GM18505 (cell line): ENCODE measurements around the gene TRAF5.

Experiments
- ATAC-seq: cut with Tn5 transposase; IDR thresholded peaks from one replicate; pipeline ENCODE4 v1.9.1; 2021; ENCODE audit not compliant: unreplicated experiment
- POLR2A ChIP-seq: IDR thresholded peaks from 4 replicates; pipeline ENCODE4 v1.6.1; 2011; ENCODE audit warnings: borderline replicate concordance; ENCODE audit not compliant: insufficient read depth, insufficient read length; ENCODE audit errors: extremely low read depth

TRAF5 gene

DNA sequence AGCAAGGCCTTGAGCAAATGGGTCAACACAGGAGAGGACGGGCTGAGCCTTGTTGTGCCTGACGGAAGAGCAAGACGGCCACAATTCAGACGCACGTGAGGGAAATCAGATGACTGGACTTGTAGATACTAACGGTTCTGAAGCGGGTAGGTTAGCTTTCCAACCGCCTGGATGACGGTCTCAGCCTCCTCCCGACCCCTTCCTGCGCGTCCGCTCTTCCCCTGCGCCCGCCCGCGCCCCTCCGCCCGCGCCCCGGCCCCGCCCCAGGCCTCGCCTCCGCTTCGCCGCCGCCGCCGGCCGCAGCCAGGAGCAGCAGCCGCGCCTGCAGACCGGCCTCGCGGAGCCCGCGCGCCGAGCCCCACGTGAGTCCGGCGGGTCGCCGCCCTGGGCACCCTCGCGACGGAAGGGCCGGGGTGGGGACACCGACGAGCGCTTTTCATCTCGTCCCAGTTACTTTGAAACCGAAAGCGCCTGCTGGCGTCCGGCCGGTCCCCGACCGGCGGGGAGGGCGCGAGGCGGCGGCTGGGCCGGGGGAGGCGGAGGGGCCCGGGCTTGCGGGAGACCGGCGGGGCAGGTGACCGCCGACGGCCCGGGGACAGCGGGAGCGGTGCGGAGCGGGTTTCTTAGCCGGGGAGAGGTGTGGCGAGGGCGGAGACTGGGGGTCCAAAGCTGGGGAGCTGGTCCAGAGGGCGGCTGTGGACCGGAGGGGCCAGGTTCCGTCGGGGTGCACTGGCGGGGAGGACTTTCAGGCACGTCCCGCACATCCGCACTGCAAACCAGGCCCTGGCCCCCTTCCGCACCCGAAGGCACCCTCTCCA lies at the start of gene TRAF5:
Gene TRAF5 (plus strand): TSS at position 306 of the 818 bp plus-strand sequence. CDS start 26,407 bp downstream, outside the sequence.
- peak; percentile 70 for TF ChIP-seq POLR2A
- peak; percentile 41 for ATAC-seq

GRCh38 chr1:211279340-211279739 lies 47.3 kb upstream of the TRAF5 start:
- ATAC-seq = no peak

DNA sequence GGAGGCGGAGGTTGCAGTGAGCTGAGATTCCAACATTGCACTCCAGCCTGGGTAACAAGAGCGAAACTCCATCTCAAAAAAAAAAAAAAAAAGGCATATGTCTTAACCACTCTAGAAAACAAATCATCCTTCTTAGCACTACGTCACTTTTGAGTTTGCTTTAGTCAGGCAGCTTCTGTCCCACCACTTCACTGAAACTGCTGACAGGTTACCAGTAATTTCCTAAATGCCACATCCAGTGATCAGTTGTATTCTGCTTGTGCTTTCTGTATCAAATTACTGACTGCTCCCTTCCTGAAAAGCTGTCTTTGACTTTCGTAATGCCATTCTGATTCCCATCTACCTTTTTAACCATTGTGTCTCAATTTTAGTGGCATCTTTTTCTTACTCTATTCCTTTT lies 45.7 kb upstream of the TRAF5 start:
- TF ChIP-seq POLR2A = no peak
- no peak for ATAC-seq

More at GRCh38 chr1:211279340-211279739, 47.3 kb upstream of the TRAF5 start:
- TF ChIP-seq POLR2A = no peak

- no peak for ATAC-seq
Measured at GRCh38 chr1:211281320-211282022, 45.2 kb upstream of the TRAF5 start.

GRCh38 chr1:211282023-211282373 lies 44.6 kb upstream of the TRAF5 start:
- no peak for TF ChIP-seq POLR2A
- no peak for ATAC-seq

More at GRCh38 chr1:211281320-211282022, 45.2 kb upstream of the TRAF5 start:
- no peak for TF ChIP-seq POLR2A

- no peak for ATAC-seq
- TF ChIP-seq POLR2A = no peak
Measured at GRCh38 chr1:211285196-211285595, 41.4 kb upstream of the TRAF5 start.

DNA sequence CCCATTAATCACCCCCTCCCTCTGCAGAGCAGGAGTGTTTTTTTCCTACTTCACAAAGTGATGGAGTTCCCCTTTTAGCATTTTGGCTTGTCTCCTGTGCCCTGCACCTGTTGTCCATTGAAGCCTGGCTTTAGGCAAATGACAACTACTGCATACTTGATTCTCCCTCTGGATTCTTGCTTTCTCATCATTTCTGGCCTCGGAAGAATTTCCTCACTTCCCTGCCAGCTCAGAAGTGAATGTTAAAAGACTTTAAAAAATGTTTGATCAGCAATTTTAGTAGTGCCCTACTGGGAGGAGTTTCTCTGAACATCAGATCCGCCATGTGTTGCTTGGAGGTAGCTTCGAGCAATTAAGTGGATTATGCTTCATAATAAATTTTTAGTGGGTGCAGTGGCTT lies 39.4 kb upstream of the TRAF5 start:
- ATAC-seq = no peak
- TF ChIP-seq POLR2A = no peak

DNA sequence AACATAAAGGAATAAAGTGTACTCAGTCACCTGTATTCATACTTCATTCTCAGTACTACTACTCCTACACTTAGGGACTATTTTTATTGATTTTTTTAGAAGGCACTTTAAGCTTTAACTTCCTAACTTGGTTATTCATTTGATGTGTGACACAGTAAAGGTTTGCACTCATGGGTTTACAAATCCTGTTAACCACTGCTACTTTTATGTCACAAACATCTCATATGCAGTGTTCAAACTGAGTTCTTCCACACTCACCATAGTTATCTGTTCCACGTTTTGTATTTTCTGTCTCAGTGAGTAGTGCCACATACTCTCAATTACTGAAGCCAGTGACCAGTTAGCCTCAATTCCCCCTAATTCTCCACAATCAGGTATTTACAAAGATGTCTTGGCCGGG lies 34.2 kb upstream of the TRAF5 start:
- TF ChIP-seq POLR2A = no peak

GRCh38 chr1:211296396-211296795 lies 30.2 kb upstream of the TRAF5 start:
- ATAC-seq = no peak

More for the DNA sequence above, 34.2 kb upstream of the TRAF5 start:
- no peak for ATAC-seq

DNA sequence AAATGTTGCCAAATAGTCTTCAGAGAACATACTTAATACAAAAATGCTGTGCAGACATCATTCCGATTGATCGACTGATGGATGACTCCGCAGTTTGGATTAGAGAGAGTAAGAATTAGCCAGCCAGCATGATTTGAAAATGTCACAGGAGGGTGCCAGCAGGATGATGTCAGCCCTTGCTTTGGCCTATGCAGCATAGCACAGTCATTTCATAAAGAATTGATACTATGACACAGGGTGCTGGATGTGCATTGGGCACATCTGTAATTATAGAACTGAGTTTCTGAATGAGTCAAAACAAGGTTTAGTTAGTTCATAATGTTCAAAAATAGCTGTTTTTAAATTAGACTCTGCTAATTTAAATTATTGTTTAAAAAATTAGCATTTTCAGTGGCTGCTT lies 21.6 kb upstream of the TRAF5 start:
- peak; percentile 95 for ATAC-seq
- TF ChIP-seq POLR2A = no peak

More at GRCh38 chr1:211296396-211296795, 30.2 kb upstream of the TRAF5 start:
- no peak for TF ChIP-seq POLR2A

GRCh38 chr1:211309617-211310016 lies 17.0 kb upstream of the TRAF5 start:
- TF ChIP-seq POLR2A = no peak
- no peak for ATAC-seq

DNA sequence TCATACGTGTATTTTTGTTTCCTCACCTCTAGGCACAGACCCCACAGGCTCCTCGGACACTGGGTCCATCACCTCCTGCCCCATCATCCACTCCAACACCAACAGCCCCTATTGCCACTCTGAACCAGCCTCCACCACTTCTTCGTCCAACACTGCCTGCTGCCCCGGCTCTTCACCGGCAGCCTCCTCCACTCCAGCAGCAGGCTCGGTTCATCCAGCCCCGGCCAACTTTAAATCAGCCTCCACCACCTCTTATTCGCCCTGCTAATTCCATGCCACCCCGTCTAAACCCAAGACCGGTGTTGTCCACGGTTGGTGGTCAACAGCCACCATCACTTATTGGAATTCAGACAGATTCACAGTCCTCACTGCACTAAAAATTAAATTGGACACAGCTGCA lies 13.2 kb upstream of the TRAF5 start:
- no peak for TF ChIP-seq POLR2A
- no peak for ATAC-seq

DNA sequence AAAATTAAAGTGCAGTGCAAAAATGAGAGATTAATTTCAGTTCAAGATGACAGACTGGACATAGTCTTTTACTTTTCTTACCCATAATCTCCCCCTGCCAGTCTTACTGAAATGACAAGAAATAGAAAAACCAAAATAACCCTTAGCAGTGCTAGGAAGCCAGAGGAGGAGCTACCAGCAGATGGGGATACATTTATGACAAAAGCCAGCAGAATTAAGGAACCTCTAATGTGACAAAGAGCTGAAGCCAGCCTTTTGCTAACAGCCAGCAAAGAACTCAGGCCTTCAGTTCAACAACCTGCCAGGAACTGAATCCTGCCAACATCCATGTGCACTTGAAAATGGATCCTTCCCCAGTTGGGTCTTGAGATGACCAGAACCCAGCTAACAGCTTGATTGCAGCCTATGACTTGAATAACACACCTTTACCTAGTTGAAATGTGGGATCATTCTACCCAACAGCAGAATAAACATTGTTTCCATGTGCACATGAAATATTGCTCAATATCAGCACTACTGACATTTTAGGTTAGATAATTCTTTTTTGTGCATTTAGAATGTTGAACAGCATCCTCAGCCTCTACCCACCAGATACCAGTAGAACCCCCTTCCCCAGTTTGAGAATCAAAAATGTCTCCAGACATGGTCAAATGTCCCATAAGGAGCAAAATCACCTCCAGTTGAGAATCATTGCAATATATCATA lies 7.9 kb upstream of the TRAF5 start:
- TF ChIP-seq POLR2A = no peak
- ATAC-seq = no peak
